BJ (cell line): Measurements from ENCODE around the gene GPR4. TPM values are rescaled to one million over a fixed set of nuclear protein-coding genes. Genes with fewer than 3 reads are reported as not detected.

Experiments
- CTCF ChIA-PET: fragments of 350-600 bp; formaldehyde crosslinking; extraction: SDS; loops from one replicate; lab custom pipeline; 2021; ENCODE audit warnings: antibody characterized with exemption, inconsistent platforms; lab: Yijun Ruan, JAX
- POLR2A ChIA-PET: fragments of 300-600 bp; sonication (Branson Sonifier 250); formaldehyde crosslinking; extraction: SDS; loops from one replicate; lab custom pipeline; 2021; ENCODE audit warnings: antibody characterized with exemption; lab: Charles Lee
- DNase-seq: peaks from one replicate; pipeline ENCODE4 v3.0.0-alpha.2; 2011; ENCODE audit warnings: low read depth
- H3K27me3 ChIP-seq: 2 replicates; pipeline ENCODE4 v1.6.0; 2011; ENCODE audit warnings: low read length; ENCODE audit not compliant: control insufficient read depth, insufficient read depth
- H3K36me3 ChIP-seq: 2 replicates; pipeline ENCODE4 v1.5.1; 2011; ENCODE audit warnings: low read length; ENCODE audit not compliant: control insufficient read depth, insufficient read depth
- H3K4me3 ChIP-seq: 2 replicates; pipeline ENCODE4 v1.5.1; 2011; ENCODE audit warnings: low read depth, mild to moderate bottlenecking, control low read depth, low read length
- polyA plus RNA-seq: library from polyadenylated mRNA; depleted of rRNA; stranded (reverse); fragments of >200 nt; gene quantifications from 2 replicates; pipeline ENCODE4 v1.2.3, GENCODE V29; 2011
- TF ChIP-seq, protein P1 (sequence below): IDR thresholded peaks from 2 replicates; pipeline ENCODE4 v1.5.1; 2011; ENCODE audit warnings: low read depth, mild to moderate bottlenecking, control low read depth, inconsistent platforms, low read length, moderate library complexity; ENCODE audit not compliant: insufficient read depth

The GPR4 gene
- polyA plus RNA-seq, 1 experiment, result 0.06 TPM

DNA sequence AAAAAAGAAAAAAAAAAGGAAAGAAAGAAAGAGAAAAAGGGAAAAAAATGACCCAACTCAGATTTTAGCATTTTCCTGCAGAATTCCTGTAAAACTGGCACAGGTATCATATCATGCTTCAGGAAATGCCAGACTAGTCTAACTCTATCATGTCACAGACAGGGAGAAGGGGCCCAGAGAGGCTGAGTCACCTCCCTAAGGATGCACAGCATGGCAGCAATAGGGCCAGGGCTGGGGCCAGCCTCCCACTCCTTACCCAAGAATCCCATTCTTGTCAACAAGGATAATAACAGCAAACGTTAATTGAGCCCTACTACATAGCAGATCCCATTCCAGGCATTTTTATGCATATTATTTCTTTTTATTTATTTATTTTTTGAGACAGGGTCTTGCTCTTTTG lies 8.5 kb downstream of the GPR4 start:
- no peak overlapping the region for H3K4me3 ChIP-seq
- ChIA-PET CTCF (interaction anchor here (0.6 to 2.1 kb wide), 2 partner anchors 49 to 1881 kb away, joined by 3 to 13 read pairs; no protein-coding TSS in a partner anchor), POLR2A (no interaction called here)
- TF ChIP-seq, protein P1, sequence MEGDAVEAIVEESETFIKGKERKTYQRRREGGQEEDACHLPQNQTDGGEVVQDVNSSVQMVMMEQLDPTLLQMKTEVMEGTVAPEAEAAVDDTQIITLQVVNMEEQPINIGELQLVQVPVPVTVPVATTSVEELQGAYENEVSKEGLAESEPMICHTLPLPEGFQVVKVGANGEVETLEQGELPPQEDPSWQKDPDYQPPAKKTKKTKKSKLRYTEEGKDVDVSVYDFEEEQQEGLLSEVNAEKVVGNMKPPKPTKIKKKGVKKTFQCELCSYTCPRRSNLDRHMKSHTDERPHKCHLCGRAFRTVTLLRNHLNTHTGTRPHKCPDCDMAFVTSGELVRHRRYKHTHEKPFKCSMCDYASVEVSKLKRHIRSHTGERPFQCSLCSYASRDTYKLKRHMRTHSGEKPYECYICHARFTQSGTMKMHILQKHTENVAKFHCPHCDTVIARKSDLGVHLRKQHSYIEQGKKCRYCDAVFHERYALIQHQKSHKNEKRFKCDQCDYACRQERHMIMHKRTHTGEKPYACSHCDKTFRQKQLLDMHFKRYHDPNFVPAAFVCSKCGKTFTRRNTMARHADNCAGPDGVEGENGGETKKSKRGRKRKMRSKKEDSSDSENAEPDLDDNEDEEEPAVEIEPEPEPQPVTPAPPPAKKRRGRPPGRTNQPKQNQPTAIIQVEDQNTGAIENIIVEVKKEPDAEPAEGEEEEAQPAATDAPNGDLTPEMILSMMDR, result no peak
- DNase-seq, result no peak
- H3K36me3 ChIP-seq, result no peaks in the 10 kb centered on the region
- no peaks in the 10 kb centered on the region; the same call in none of the 2 replicates for H3K27me3 ChIP-seq

DNA sequence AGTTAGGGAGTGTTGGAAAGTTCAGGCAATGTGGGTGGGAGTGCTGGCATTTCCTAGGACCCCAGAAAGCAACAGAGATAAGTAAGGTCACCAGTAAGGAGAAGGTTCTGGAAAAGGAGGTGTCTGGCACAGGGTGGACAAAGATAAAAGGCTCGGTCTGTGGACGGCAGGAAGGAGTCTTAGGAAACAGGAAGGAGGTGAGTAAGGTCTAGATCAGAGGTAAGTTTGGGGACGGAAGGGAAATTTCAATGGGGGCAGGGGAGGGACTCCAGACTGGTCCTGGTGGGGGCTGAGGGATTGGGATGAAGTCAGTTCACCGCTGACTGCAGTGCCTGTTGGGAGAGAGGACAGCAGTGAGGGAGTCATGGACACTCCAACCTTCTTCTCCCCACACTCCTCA lies 9.6 kb downstream of the GPR4 start:
- no peak for DNase-seq
- POLR2A ChIA-PET, result no interaction called here
- H3K27me3 ChIP-seq, result no peaks in the 10 kb centered on the region; the same call in 1 of the 2 replicates
- H3K36me3 ChIP-seq, result no peaks in the 10 kb centered on the region
- CTCF ChIA-PET, result interaction anchor here (2.6 kb wide), 1 partner anchor 50 kb away, joined by 27 read pairs; no protein-coding TSS in a partner anchor
- TF ChIP-seq, protein P1, result no peak
- no peak overlapping the region for H3K4me3 ChIP-seq

DNA sequence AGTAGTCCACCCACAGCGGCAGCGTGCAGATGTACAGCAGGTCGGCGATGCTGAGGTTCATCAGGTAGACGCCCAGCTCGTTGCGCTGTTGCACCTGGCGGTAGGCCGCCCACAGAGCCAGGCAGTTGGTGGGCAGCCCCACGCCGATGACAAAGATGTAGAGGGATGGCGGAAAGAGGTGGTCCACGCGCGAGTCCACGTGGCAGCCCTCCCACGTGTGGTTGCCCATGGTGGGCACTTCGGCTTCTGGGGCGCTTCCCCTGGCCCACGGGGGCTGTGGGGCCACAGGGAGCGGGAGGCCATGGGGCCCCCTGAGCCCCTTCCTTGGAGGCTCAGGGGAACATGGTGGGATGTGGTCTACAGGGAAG lies 10.4 kb downstream of the GPR4 start:
- CTCF ChIA-PET, result interaction anchor here (1.7 to 2.6 kb wide), 2 partner anchors 13 to 51 kb away, joined by 8 to 27 read pairs; no protein-coding TSS in a partner anchor
- TF ChIP-seq, protein P1, result no peak
- no peak for DNase-seq

DNA sequence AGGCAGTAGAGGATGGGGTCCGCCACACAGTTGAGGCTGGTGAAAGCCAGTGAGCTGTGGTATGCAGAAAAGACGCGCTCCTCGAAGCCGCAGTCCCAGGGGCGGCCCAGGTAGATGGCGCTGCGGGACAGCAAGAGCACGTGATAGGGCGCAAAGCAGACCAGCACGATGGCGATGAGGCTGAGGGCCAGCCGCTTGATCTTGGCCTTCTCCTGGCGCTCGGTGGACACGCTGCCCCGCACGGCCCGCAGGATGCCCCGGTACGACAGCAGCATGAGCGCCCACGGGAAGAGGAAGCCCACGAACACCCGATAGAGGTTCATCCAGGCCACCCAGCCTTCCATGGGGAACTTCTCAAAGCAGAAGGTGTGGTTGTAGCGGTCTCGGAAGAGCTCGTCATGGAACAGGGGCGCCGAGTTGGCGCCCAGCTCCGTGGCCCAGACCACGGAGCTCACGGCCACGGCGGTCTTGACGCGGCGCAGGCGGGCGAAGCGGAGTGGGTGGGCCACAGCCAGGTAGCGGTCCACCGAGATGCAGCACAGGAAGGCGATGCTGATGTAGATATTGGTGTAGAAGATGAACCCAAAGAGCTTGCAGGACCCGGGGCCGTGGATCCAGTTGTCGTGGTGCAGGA lies 10.9 kb downstream of the GPR4 start:
- H3K36me3 ChIP-seq, result no peaks in the 10 kb centered on the region
- no peaks in the 10 kb centered on the region; the same call in 1 of the 2 replicates for H3K27me3 ChIP-seq
- TF ChIP-seq, protein P1, result peak; percentile 62
- no peak overlapping the region for H3K4me3 ChIP-seq
- ChIA-PET POLR2A (no interaction called here), CTCF (interaction anchor here (0.6 to 2.6 kb wide), 4 partner anchors 13 to 182 kb away, joined by 3 to 27 read pairs (median 6); no protein-coding TSS in a partner anchor)
- no peak for DNase-seq

More for the DNA sequence above, 10.4 kb downstream of the GPR4 start:
- H3K36me3 ChIP-seq, result no peaks in the 10 kb centered on the region
- POLR2A ChIA-PET, result no interaction called here
- H3K27me3 ChIP-seq, result no peaks in the 10 kb centered on the region; the same call in 1 of the 2 replicates
- H3K4me3 ChIP-seq, result no peak overlapping the region

DNA sequence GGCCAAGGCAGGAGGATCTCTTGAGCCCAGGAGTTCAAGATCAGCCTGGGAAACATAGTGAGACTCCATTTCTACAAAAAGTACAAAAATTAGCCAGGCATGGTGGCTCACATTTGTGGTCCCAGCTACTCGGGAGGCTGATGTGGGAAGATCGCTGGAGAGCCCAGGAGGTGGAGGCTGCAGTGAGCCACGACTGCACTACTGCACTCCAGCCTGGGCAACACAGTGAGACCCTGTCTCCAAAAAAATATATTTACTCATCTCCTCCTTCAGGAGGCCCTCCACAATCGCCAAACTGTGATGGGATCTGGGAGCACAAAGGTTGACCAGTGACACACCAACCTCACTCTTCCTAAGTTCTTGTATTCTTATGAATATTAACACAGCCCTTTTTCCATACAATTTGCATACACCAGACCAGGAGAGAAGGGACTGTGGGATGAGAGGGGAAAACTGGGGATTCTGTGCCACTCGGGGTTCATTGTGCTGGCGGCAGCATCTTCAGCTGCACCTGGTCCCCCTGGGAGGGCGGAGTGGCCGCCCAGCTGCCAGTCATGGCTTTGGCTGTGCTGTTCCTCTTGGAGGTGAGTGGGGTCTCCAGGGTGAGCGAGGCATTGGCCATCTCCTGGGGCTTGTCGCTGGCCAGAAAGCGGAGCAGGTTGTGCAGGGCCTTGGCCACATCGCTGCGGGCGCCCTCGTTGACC lies 11.6 kb downstream of the GPR4 start:
- ChIA-PET CTCF (interaction anchor here (0.6 to 2.6 kb wide), 4 partner anchors 14 to 183 kb away, joined by 3 to 27 read pairs (median 6); no protein-coding TSS in a partner anchor), POLR2A (no interaction called here)
- TF ChIP-seq, protein P1, result no peak
- DNase-seq, result no peak
- H3K4me3 ChIP-seq, result no peak overlapping the region
- H3K27me3 ChIP-seq, result no peaks in the 10 kb centered on the region; the same call in 1 of the 2 replicates
- no peaks in the 10 kb centered on the region for H3K36me3 ChIP-seq
